ENCODE results near the gene CCDC160.
"Not testable (repeated sequence)": the region's sequence is repeated elsewhere in the genome, so short reads cannot be mapped to it uniquely, and the experiment has no call there.

CCDC160 gene

GRCh38 chrX:134258202-134258601 is 21.2 kb downstream of the CCDC160 start:
- H3K4me3 ChIP-seq (replicated peaks; ENCODE audit: insufficient read depth, low read length) = no peak overlapping the region
- TF ChIP-seq GABPA (IDR thresholded peaks at IDR 0.05; ENCODE audit: low read depth) = no peak
- no peak for TF ChIP-seq POLR2AphosphoS5 (IDR thresholded peaks at IDR 0.05; ENCODE audit: low read depth)
- no peak for TF ChIP-seq SPI1 (IDR thresholded peaks at IDR 0.05; ENCODE audit: borderline replicate concordance, low read depth)
- no peak for TF ChIP-seq REST (IDR thresholded peaks at IDR 0.05; ENCODE audit: insufficient replicate concordance, low read depth)
- TF ChIP-seq, protein P1, sequence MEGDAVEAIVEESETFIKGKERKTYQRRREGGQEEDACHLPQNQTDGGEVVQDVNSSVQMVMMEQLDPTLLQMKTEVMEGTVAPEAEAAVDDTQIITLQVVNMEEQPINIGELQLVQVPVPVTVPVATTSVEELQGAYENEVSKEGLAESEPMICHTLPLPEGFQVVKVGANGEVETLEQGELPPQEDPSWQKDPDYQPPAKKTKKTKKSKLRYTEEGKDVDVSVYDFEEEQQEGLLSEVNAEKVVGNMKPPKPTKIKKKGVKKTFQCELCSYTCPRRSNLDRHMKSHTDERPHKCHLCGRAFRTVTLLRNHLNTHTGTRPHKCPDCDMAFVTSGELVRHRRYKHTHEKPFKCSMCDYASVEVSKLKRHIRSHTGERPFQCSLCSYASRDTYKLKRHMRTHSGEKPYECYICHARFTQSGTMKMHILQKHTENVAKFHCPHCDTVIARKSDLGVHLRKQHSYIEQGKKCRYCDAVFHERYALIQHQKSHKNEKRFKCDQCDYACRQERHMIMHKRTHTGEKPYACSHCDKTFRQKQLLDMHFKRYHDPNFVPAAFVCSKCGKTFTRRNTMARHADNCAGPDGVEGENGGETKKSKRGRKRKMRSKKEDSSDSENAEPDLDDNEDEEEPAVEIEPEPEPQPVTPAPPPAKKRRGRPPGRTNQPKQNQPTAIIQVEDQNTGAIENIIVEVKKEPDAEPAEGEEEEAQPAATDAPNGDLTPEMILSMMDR (IDR thresholded peaks at IDR 0.05; ENCODE audit: insufficient read depth, low read length) = no peak
- H3K27me3 ChIP-seq (ENCODE audit: insufficient read depth, poor library complexity, severe bottlenecking) = no peaks in the 10 kb centered on the region
- DNase-seq (ENCODE audit: low read depth in 1 of 2, low spot score in 1 of 2) = no peak
- H3K27ac ChIP-seq (replicated peaks) = no peak overlapping the region

DNA sequence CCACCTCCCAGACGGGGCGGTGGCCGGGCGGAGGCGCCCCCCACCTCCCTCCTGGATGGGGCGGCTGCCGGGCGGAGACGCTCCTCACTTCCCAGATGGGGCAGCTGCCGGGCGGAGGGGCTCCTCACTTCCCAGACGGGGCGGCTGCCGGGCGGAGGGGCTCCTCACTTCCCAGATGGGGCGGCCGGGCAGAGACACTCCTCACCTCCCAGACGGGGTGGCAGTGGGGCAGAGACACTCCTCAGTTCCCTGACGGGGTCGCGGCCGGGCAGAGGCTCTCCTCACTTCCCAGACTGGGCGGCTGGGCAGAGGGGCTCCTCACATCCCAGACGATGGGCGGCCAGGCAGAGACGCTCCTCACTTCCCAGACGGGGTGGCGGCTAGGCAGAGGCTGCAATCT is 49.0 kb downstream of the CCDC160 start:
- H3K27me3 ChIP-seq (ENCODE audit: insufficient read depth, poor library complexity, severe bottlenecking); H3K4me3 ChIP-seq (replicated peaks; ENCODE audit: insufficient read depth, low read length); DNase-seq (ENCODE audit: low read depth in 1 of 2, low spot score in 1 of 2); H3K27ac ChIP-seq (replicated peaks): not testable (repeated sequence)

GRCh38 chrX:134287346-134287745 is 50.4 kb downstream of the CCDC160 start:
- TF ChIP-seq SPI1 (IDR thresholded peaks at IDR 0.05; ENCODE audit: borderline replicate concordance, low read depth) (no peak), POLR2AphosphoS5 (IDR thresholded peaks at IDR 0.05; ENCODE audit: low read depth) (no peak), GABPA (IDR thresholded peaks at IDR 0.05; ENCODE audit: low read depth) (no peak), REST (IDR thresholded peaks at IDR 0.05; ENCODE audit: insufficient replicate concordance, low read depth) (no peak)
- TF ChIP-seq, protein P1 (IDR thresholded peaks at IDR 0.05; ENCODE audit: insufficient read depth, low read length) = no peak

DNA sequence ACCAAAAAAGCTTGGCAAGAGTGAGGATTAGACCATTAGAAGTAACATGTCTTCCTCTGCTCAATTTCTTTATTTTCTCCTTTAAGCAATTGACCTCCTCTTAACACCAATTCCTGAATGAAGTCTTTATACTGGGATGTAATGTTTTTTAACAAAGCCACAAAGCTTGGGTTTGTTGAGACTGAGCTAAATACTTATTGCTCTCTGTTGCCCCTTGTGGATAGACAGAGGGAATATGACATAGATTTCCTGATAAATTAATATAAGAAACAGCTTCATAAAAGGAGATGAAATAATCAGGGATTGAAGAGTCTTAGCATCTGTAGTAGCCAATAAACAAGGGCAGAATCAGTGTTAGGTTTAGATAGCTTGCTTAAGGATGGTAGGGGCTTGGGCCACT is 57.6 kb downstream of the CCDC160 start:
- Histone ChIP-seq H3K4me3 (replicated peaks; ENCODE audit: insufficient read depth, low read length) (no peak overlapping the region), H3K27ac (replicated peaks) (no peak overlapping the region), H3K27me3 (ENCODE audit: insufficient read depth, poor library complexity, severe bottlenecking) (no peaks in the 10 kb centered on the region)
- TF ChIP-seq, protein P1 (IDR thresholded peaks at IDR 0.05; ENCODE audit: insufficient read depth, low read length) = no peak
- no peak for TF ChIP-seq SPI1 (IDR thresholded peaks at IDR 0.05; ENCODE audit: borderline replicate concordance, low read depth)
- no peak for TF ChIP-seq REST (IDR thresholded peaks at IDR 0.05; ENCODE audit: insufficient replicate concordance, low read depth)
- no peak for TF ChIP-seq GABPA (IDR thresholded peaks at IDR 0.05; ENCODE audit: low read depth)
- TF ChIP-seq POLR2AphosphoS5 (IDR thresholded peaks at IDR 0.05; ENCODE audit: low read depth) = no peak
- DNase-seq (ENCODE audit: low read depth in 1 of 2, low spot score in 1 of 2) = no peak

More at GRCh38 chrX:134287346-134287745, 50.4 kb downstream of the CCDC160 start:
- Histone ChIP-seq H3K27ac (replicated peaks) (no peak overlapping the region), H3K27me3 (ENCODE audit: insufficient read depth, poor library complexity, severe bottlenecking) (no peaks in the 10 kb centered on the region), H3K4me3 (replicated peaks; ENCODE audit: insufficient read depth, low read length) (no peak overlapping the region)
- DNase-seq (ENCODE audit: low read depth in 1 of 2, low spot score in 1 of 2) = no peak
